Stimulated activated naive CD4-positive, alpha-beta T cell treated with Interleukin-2 at 50 U/mL for 16 hours (primary cell): ENCODE results near the gene OPN3.

Experiments used
- DNase-seq: peaks from one replicate; lab custom pipeline; 2025; lab: John Stamatoyannopoulos, UW

The OPN3 gene

GRCh38 chr1:241617426-241617825 is 22.7 kb downstream of the OPN3 start:
- DNase-seq = no peak

GRCh38 chr1:241615043-241615974 is 24.9 kb downstream of the OPN3 start:
- DNase-seq = no peak

GRCh38 chr1:241614572-241614971 is 25.6 kb downstream of the OPN3 start:
- no peak for DNase-seq

GRCh38 chr1:241614144-241614543 is 26.0 kb downstream of the OPN3 start:
- no peak for DNase-seq

GRCh38 chr1:241612533-241613477 is 27.4 kb downstream of the OPN3 start:
- no peak for DNase-seq

GRCh38 chr1:241611736-241612135 is 28.4 kb downstream of the OPN3 start:
- DNase-seq = no peak

- no peak for DNase-seq
Measured at GRCh38 chr1:241611063-241611462, 29.1 kb downstream of the OPN3 start.

- no peak for DNase-seq
Measured at GRCh38 chr1:241610056-241610815, 29.9 kb downstream of the OPN3 start.

GRCh38 chr1:241608379-241609033 is 31.7 kb downstream of the OPN3 start:
- no peak for DNase-seq

- no peak for DNase-seq
Measured at GRCh38 chr1:241607497-241607896, 32.7 kb downstream of the OPN3 start.

GRCh38 chr1:241606544-241606943 is 33.6 kb downstream of the OPN3 start:
- DNase-seq = no peak

- DNase-seq = no peak
Measured at GRCh38 chr1:241605146-241605805, 34.9 kb downstream of the OPN3 start.

- DNase-seq = no peak
Measured at GRCh38 chr1:241603731-241604245, 36.4 kb downstream of the OPN3 start.

GRCh38 chr1:241600496-241600901 is 39.7 kb downstream of the OPN3 start:
- DNase-seq = no peak

- DNase-seq = no peak
Measured at GRCh38 chr1:241598249-241598648, 41.9 kb downstream of the OPN3 start.

- DNase-seq = no peak
Measured at GRCh38 chr1:241596633-241597032, 43.5 kb downstream of the OPN3 start.

- no peak for DNase-seq
Measured at GRCh38 chr1:241593186-241593585, 47.0 kb downstream of the OPN3 start.

- DNase-seq = no peak
Measured at GRCh38 chr1:241592273-241592958, 47.8 kb downstream of the OPN3 start.

- DNase-seq = no peak
Measured at GRCh38 chr1:241591736-241592135, 48.4 kb downstream of the OPN3 start.

- no peak for DNase-seq
Measured at GRCh38 chr1:241591317-241591716, 48.9 kb downstream of the OPN3 start.
